ENCODE data around the gene ARHGEF40. TPM values are rescaled to one million over a fixed set of nuclear protein-coding genes. Genes with fewer than 3 reads are reported as not detected.

ARHGEF40 gene
- total RNA-seq, 1 experiment from 2014 or later, result 71.4 TPM

DNA sequence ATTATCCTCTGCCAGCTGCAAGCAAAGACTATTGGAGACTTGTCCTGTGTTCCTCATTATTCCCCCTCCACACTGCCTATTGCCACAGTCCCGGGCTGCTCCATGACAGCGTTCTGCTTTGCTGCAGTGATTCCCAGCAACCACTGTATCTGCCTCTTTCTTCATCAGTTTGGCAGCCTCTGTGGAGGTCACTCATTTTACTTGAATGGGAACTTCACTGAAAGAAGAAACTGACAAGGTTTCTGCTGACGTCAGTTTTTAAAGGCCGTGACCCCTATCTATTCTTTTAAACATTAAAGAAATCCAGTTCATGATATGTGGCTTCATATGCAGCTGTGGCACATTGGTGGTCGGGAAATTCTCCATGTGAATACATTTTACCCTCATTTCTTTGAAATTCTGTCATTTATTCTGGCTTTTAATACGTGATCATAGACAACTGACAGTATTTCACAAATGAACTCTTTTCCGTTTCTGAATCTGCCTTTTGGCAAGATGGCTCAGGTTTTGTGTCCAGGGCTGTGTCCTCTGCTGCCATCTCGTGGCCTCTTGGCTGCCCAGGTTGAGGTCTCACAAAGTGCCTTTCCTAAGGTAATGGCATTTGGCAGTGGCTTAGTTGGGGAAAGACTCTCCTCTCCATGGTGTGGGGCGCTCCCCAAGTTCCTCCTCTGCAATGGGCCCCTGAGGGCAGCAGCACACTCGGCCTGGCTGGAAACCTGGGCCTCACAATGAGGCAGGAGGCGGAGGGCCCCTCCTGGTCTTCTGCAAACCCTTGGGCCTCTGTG is 36.6 kb downstream of the ARHGEF40 start:
- H2BK5ac ChIP-seq (ENCODE audit: insufficient read length, low read length), result no peak overlapping the region
- no peaks in the 10 kb centered on the region for H3K9me3 ChIP-seq (ENCODE audit: control insufficient read depth, low read depth, low read length)
- no peak overlapping the region for H3K23ac ChIP-seq (ENCODE audit: insufficient read length, low read depth, low read length)
- WGBS (ENCODE audit: extremely low coverage, insufficient read length, low lambda C conversion rate), result no CpG with 5 or more reads among the region's 11 CpGs
- H4K91ac ChIP-seq (ENCODE audit: insufficient read length, low read depth, low read length), result no peak overlapping the region
- no peaks in the 10 kb centered on the region for H3K79me1 ChIP-seq (ENCODE audit: insufficient read depth, low read depth, low read length, poor library complexity, severe bottlenecking)
- peaks cover 13% of the 10 kb centered on the region; the same call in 1 of the 2 replicates for H3K4me1 ChIP-seq (ENCODE audit: insufficient read depth, low read length)
- no peaks in the 10 kb centered on the region for H3K9me3 Mint-ChIP-seq
- H3K18ac ChIP-seq (ENCODE audit: insufficient read length, low read depth, low read length), result peak overlapping the region; percentile 37
- H3K36me3 Mint-ChIP-seq (ENCODE audit: insufficient read depth in 1 of 3, low read depth in 3 of 3), result no peaks in the 10 kb centered on the region
- no peaks in the 10 kb centered on the region; the same call in 1 of the 2 replicates for H3K79me2 ChIP-seq (ENCODE audit: insufficient read depth, low read length)
- no peak overlapping the region for H3K27ac ChIP-seq (ENCODE audit: insufficient read length, low read depth, low read length)
- H3K4ac ChIP-seq (ENCODE audit: low read depth, low read length), result no peak overlapping the region
- H3K4me1 Mint-ChIP-seq, result peaks cover 51 to 63% of the 10 kb centered on the region in 2 experiments
- no peak overlapping the region for H3T11ph ChIP-seq (ENCODE audit: low read length)
- H3K27me3 Mint-ChIP-seq (ENCODE audit: low read depth), result no peaks in the 10 kb centered on the region; the same call in 1 of the 2 replicates
- DNase-seq, result peak; percentile 88
- no peak overlapping the region for H2BK12ac ChIP-seq (ENCODE audit: insufficient read length, low read depth, low read length)
- H2BK20ac ChIP-seq (ENCODE audit: low read depth, low read length, poor library complexity, severe bottlenecking), result no peak overlapping the region
- H4K8ac ChIP-seq (replicated peaks; ENCODE audit: insufficient read length, low read depth, low read length), result no peak overlapping the region
- H3K14ac ChIP-seq (ENCODE audit: insufficient read depth, low read length), result no peak overlapping the region
- H3K27ac Mint-ChIP-seq, result peak overlapping the region in 2 of 3 experiments; percentile 49 to 81; a peak in 2 of 7 replicates
- no peak overlapping the region for H3K9ac ChIP-seq (ENCODE audit: extremely low read depth, insufficient read length, low read length)
- peak overlapping the region in 1 of 2 experiments; percentile 30; a peak in 2 of 5 replicates for H3K4me3 Mint-ChIP-seq
- no peak overlapping the region for H2BK15ac ChIP-seq (ENCODE audit: low read depth, low read length)
- H3K4me2 ChIP-seq (ENCODE audit: insufficient read depth, insufficient read length, low read length), result no peak overlapping the region
- H3K27me3 ChIP-seq (ENCODE audit: insufficient read depth, low read length), result no peaks in the 10 kb centered on the region
- peaks cover 3% of the 10 kb centered on the region for H4K20me1 ChIP-seq (ENCODE audit: control insufficient read depth, insufficient read depth, insufficient read length)
- H2AK5ac ChIP-seq (ENCODE audit: insufficient read length, low read length), result no peak overlapping the region
- no peak overlapping the region for H3K56ac ChIP-seq (ENCODE audit: insufficient read length, low read depth, low read length)
- H3K23me2 ChIP-seq (ENCODE audit: insufficient read length, low read depth, low read length, poor library complexity, severe bottlenecking), result peaks cover 18% of the 10 kb centered on the region
- H2BK120ac ChIP-seq (ENCODE audit: low read depth, low read length, poor library complexity, severe bottlenecking), result no peak overlapping the region
- TF ChIP-seq, protein P1, sequence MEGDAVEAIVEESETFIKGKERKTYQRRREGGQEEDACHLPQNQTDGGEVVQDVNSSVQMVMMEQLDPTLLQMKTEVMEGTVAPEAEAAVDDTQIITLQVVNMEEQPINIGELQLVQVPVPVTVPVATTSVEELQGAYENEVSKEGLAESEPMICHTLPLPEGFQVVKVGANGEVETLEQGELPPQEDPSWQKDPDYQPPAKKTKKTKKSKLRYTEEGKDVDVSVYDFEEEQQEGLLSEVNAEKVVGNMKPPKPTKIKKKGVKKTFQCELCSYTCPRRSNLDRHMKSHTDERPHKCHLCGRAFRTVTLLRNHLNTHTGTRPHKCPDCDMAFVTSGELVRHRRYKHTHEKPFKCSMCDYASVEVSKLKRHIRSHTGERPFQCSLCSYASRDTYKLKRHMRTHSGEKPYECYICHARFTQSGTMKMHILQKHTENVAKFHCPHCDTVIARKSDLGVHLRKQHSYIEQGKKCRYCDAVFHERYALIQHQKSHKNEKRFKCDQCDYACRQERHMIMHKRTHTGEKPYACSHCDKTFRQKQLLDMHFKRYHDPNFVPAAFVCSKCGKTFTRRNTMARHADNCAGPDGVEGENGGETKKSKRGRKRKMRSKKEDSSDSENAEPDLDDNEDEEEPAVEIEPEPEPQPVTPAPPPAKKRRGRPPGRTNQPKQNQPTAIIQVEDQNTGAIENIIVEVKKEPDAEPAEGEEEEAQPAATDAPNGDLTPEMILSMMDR (conservative IDR thresholded peaks at IDR 0.05), result peak; percentile 92
- H2AFZ ChIP-seq (ENCODE audit: low read length), result no peak overlapping the region
- H4K5ac ChIP-seq (ENCODE audit: insufficient read length, low read depth, low read length), result no peak overlapping the region
